A673 (cell line): Measurements from ENCODE around the gene TCERG1L.

ENCODE experiments used
- EZH2 ChIP-seq: fragments of 200-600 bp; sonication (generic); IDR thresholded peaks from 2 replicates; pipeline ENCODE4 v1.6.1; 2017; ENCODE audit warnings: borderline replicate concordance, low read depth, mild to moderate bottlenecking, mixed read lengths, antibody characterized with exemption, low read length; ENCODE audit not compliant: poor library complexity, severe bottlenecking
- TF ChIP-seq, protein P1 (sequence below): fragments of 300-800, 200-600 bp; sonication (generic); conservative IDR thresholded peaks from 2 replicates; pipeline ENCODE4 v1.5.1; 2017; ENCODE audit warnings: low read depth, mild to moderate bottlenecking, antibody characterized with exemption, low read length, moderate library complexity, mixed read lengths

DNA sequence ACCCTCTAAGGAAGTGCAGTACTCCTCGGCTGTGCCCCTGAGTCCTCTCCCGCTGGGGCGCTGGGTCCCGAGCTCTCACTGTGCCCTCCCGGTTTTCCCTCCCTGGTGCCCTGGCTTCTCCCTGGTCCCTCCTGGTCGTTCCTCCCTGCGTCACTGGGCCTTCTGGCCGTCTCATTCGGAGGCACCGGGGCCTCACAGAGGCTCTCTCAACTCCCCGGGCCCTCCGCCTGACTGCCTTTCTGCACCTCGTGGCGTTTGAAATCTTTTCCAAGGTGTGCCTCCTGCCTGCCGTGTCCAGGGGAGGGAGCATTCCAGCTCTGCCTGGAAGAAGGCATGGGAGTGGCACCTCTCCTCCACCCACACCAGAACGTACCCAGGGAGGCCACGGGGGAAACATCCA is 174.3 kb downstream of the TCERG1L start:
- TF ChIP-seq EZH2 = no peak
- TF ChIP-seq, protein P1, sequence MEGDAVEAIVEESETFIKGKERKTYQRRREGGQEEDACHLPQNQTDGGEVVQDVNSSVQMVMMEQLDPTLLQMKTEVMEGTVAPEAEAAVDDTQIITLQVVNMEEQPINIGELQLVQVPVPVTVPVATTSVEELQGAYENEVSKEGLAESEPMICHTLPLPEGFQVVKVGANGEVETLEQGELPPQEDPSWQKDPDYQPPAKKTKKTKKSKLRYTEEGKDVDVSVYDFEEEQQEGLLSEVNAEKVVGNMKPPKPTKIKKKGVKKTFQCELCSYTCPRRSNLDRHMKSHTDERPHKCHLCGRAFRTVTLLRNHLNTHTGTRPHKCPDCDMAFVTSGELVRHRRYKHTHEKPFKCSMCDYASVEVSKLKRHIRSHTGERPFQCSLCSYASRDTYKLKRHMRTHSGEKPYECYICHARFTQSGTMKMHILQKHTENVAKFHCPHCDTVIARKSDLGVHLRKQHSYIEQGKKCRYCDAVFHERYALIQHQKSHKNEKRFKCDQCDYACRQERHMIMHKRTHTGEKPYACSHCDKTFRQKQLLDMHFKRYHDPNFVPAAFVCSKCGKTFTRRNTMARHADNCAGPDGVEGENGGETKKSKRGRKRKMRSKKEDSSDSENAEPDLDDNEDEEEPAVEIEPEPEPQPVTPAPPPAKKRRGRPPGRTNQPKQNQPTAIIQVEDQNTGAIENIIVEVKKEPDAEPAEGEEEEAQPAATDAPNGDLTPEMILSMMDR = no peak
